NCI-H446 treated with DMSO at 0.1 percent for 48 hours (cell line): ENCODE measurements around the gene ITPA.

Experiments used
- DNase-seq: peaks from one replicate; lab custom pipeline; 2025; lab: John Stamatoyannopoulos, UW

The ITPA gene

GRCh38 chr20:3229158-3229557 lies 19.9 kb downstream of the ITPA start:
- DNase-seq = no peak

- no peak for DNase-seq
These were observed 20.5 kb downstream of the ITPA start for GRCh38 chr20:3229798-3230197.

GRCh38 chr20:3231116-3231515 lies 21.8 kb downstream of the ITPA start:
- DNase-seq = no peak

GRCh38 chr20:3231889-3232588 lies 22.7 kb downstream of the ITPA start:
- no peak for DNase-seq

- DNase-seq = no peak
These were observed 24.1 kb downstream of the ITPA start for GRCh38 chr20:3233131-3233990.

- no peak for DNase-seq
These were observed 24.7 kb downstream of the ITPA start for GRCh38 chr20:3233991-3234498.

- no peak for DNase-seq
These were observed 26.5 kb downstream of the ITPA start for GRCh38 chr20:3235666-3236324.

GRCh38 chr20:3237011-3237957 lies 28.0 kb downstream of the ITPA start:
- DNase-seq = no peak

- no peak for DNase-seq
These were observed 28.8 kb downstream of the ITPA start for GRCh38 chr20:3237958-3238615.

- DNase-seq = no peak
These were observed 29.3 kb downstream of the ITPA start for GRCh38 chr20:3238616-3239025.

GRCh38 chr20:3239026-3239866 lies 29.9 kb downstream of the ITPA start, which contains the start of gene SLC4A11:
Gene SLC4A11, minus strand, starts transcription at chr20:3239190. Its CDS starts 53 bp downstream, at chr20:3239137.
- no peak for DNase-seq

GRCh38 chr20:3239867-3240775 lies 30.8 kb downstream of the ITPA start:
- no peak for DNase-seq

- no peak for DNase-seq
These were observed 31.6 kb downstream of the ITPA start for GRCh38 chr20:3240776-3241363.

- DNase-seq = no peak
These were observed 32.9 kb downstream of the ITPA start for GRCh38 chr20:3242172-3242692.

GRCh38 chr20:3243718-3244358 lies 34.5 kb downstream of the ITPA start:
- no peak for DNase-seq

- no peak for DNase-seq
These were observed 35.3 kb downstream of the ITPA start for GRCh38 chr20:3244613-3245012.

- DNase-seq = no peak
These were observed 35.9 kb downstream of the ITPA start for GRCh38 chr20:3245156-3245555.

- DNase-seq = no peak
These were observed 36.4 kb downstream of the ITPA start for GRCh38 chr20:3245711-3246110.
